GM11168 (cell line): ENCODE data around the gene ZNF765.
"Not testable (repeated sequence)": the region's sequence is repeated elsewhere in the genome, so short reads cannot be mapped to it uniquely, and the experiment has no call there.

ENCODE experiments used
- in situ Hi-C: fragments of 300-500 bp; cut with MboI; formaldehyde crosslinking; loops from one replicate; pipeline ENCODE4 v1.12.0; 2022; ENCODE audit warnings: low sequenced_read_pairs; ENCODE audit not compliant: unreplicated experiment

Gene ZNF765

GRCh38 chr19:53475470-53475869, 80.5 kb downstream of the ZNF765 start:
- in situ Hi-C loops, result not testable (repeated sequence)
